GM18508 (cell line): ENCODE measurements around the gene NFE2L1.

Source experiments
- ATAC-seq: cut with Tn5 transposase; IDR thresholded peaks from one replicate; pipeline ENCODE4 v1.9.1; 2021; ENCODE audit warnings: moderate number of reproducible peaks; ENCODE audit not compliant: insufficient read depth, unreplicated experiment

Gene NFE2L1

DNA sequence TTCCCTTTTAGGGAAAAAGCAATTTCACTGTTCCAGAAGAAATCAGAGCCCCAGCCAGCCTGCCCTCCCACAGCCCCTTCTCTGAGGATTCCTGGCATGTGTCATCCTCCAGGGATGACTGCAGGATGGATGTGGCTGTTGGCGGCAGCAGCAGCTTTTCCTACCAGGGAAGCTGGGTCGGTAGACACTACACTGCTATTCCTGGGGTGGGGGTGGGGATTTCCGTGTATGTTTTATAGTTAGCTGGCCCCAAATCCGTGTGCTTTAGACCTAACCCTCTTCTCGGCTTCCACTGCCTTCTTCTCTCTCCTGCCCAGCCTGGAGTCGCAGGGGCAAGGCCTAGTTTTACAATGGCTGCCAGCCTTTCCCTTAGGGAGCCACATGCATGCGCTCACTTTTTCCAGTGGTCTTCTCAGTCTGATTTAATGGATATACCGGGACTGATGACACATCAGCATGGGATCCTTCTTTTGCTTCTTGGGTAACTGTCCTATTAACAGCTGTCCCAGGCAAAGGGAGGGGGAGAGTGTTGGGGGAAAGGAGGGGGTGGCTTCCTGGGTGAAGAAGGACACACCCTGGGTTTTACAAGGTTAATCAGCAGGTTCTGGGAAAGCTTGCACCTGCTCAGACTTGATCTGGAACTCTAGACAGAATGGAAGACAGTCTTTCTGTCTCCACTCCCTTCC is 2.7 kb upstream of the NFE2L1 start:
- no peak for ATAC-seq

DNA sequence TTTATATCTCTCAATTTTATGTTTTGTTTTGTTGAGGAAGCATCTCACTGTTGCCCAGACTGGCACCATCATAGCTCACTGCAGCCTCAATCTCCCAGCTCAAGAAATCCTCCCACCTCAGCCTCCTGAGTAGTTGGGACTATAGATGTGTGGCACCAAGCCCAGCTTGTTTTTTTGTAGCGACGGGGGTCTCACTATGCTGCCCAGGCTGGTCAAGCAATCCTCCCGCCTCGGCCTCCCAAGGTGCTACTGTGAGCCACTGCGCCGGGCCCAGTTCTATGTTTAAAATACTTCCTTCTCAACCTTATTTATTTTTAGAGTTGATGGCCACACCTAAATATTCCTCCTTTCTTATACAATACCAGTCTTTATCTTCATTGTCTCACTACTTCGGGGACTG is 1.9 kb upstream of the NFE2L1 start:
- no peak for ATAC-seq

DNA sequence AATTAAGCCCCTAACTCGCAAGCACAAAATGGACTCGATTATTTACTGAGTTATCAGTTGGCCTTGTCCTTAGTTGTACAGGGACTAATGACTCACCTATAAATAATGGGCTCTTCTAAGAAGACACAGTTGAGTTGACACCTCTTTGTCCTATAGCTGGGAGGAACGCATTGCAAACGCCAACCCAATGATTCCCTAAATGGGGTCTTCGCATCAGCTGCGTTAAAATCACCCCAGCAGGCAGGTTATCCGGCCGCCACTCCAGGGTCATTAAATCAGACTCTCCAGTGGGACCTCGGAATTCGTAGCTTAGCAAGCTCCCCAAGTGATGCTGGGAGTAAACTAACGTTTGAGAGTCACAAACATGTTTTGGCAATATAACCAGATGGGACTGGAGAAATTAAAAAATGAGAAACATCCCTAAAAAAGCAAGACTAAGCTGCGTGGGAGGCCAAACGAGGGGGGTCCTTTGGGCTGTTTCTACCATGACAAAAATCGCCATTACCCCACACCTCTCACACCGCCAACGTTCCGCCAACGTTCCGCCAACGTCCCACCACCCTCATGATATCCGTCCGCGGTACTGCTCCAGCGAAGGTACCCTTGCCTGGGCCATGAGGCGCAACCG is 932 bp upstream of the NFE2L1 start:
- no peak for ATAC-seq

DNA sequence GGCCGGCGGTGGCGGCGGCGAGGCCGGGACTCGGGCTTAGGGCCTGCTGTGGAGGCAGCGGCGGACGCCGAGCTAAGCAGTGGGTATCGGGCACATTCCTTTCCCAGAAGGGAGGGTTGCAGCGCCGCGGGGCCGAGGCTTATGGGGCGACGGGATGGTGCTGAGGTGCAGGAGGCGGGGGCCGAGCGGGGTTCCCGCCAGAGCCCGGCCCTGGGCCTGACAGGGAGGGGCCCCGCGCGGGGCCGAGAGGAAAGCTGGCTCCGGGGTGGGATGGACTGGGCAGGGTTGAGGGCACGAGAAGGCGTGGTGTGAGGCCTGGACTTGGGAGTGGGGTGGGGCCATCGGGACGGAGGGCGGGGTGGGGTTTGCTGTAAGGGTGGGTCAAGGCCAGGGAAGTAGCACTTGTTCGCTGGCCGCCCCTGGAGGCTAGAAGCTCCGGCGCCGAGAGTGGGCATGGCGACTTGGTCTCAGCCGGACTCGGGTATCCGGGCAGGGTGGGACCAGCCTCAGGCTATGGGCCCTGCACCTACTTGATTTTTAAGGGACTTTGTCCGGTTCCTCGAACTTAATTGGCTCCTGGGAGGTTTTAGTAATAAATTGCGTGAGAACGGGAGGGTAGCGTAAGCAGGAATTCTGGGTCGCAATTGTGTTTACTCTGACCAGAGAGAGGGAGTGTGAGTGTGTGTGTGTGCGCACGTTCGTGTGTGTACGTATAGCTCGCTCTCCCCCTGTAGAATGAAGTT is 396 bp downstream of the NFE2L1 start:
- ATAC-seq: peak; percentile 18

DNA sequence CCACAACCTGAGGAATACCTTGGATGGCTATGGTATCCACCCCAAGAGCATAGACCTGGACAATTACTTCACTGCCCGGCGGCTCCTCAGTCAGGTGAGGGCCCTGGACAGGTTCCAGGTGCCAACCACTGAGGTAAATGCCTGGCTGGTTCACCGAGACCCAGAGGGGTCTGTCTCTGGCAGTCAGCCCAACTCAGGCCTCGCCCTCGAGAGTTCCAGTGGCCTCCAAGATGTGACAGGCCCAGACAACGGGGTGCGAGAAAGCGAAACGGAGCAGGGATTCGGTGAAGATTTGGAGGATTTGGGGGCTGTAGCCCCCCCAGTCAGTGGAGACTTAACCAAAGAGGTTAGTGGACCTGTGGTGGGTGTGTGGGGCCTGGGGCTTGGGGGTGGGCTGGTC is 3.1 kb downstream of the NFE2L1 start:
- no peak for ATAC-seq

DNA sequence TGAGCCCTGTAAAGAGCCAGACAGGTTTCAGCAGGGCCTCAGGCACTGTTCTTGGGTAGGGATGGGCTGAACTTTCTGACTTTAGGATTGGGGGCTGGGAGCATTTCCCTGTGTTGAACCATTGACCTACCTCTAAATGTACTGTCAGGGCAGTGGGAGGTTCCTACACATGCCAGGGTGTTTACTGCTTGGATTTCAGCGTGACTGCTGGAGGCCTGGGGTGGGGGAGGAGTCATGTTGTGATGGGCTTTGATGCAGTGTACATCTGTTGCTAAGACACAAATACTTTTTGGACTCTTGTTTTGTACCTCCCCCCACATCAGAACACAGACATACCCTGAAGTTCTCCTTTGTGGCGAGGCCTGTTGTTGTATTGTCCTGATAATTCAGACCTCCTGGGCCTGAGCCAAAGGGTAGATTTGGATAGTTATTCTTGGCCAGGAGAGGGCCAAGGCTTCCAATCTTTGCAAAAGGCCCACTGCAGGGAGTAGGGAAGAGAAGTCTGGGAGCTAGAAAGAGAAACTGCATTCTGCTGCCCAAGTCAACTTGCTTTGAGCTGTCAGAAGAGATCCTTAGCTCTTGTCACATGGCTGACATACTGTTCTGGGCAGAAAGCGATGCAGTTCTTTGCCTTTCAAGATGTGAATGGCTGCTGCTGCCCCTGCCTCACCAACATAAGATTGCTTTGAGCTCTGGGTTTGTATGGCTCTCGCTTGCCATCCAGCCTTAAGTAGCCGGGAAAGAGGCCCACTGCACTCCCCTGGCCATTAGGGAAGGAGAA is 3.7 kb downstream of the NFE2L1 start:
- no peak for ATAC-seq

DNA sequence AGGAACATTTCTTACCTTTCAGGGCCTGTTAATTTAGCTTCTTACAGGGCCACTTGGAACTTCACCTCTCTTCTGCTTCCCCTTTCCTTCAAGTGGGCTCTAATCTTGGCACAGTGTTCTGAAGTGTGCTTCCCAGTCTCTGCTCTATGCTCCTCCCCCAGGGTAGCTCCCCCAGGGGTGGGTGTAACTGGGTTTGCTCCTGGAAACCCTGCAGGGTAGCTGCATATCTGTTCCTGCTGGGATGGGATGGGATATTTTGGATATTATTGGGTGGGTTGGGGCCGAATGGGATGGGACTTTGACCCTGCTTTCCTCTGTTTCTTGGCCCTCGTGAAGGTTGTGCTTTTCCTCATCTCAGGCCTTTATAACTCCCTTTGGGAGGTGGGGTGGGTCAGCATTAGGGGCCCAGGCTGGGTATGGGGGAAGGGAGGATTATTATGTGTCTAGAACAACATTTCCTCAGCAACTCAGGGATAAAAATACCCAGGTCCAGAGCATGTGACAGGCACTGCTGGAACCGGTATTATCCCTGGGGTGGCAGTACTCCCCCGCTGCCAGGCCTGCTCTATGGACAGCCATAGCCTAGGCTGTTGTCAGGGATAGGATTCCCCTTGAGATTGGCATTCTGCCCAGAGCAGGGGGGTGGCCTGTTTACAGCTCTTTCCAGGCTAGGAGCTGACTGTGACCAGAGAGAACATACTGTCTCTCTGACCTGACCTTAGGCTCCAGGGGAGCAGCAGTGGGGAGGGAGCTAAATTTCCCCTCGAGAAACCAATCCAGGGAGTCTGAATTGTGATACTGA is 5.0 kb downstream of the NFE2L1 start:
- no peak for ATAC-seq

DNA sequence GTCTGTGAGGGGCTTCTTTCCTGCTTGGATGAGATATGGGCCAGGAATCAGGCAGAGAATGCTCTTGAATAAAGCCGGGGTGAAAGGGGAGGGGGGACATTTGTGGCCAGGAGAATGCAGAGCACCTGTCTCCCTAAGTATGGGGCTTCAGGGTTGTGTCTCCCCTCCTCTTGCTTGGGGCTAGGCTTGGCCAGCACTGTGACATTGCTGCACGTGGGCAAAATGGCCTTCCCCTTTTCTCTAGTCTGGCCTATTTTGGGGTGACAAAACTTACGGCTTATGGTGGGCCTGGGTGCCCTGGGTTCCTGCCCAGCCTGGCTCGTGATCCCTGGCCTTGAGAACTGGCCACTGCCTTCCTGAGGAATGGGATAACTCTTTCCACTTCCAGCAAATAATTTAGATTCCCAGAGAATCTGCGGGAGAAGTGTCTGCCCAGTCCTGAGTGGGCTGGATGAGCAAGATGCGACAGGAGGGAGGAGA is 5.6 kb downstream of the NFE2L1 start:
- no peak for ATAC-seq

DNA sequence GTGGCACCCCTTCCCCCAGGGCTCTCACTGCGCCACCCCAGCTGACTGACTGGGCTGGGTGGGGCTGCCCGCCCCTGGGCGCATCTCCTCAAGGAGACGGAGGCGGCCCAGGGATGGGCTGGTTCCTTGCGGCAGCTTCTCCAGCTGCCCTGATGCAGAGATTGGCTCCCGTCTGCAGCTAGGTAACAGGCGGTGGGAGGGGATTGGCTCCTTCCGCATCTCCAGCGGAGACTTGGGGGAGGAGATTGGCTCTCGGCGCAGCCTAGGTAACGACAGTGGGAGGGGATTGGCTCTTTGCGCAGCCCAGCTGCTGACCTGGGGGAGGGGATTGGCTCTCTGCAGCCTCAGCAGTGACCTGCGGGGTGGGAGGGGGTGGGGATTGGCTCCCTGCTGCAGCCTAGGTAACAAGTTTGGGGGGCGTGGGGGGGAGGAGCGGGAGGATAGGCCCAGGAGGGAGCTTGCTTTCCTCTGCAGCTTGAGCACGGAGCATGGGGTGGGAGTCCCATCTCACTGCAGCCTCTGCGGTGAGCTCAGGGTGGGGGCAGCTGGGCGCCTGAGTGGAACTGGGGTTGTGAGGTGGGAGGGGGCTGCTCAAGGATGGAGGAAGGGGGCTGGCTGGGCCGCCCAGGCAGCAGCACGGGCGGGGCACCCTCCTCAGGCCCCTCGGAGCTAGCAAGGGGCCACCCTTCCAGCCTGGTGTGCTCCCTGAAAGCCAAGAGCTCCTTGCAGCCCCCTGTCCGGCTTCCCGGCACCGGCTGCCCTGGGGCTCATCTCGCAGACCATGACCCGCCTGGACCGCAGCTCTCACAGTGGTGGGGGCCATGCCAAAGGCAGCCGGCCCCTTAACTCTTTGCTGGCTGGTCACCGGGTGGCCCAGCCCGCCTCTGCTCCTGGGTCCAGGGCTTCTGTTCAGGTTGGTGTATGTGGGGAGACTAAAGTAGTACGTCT is 6.4 kb downstream of the NFE2L1 start:
- no peak for ATAC-seq

DNA sequence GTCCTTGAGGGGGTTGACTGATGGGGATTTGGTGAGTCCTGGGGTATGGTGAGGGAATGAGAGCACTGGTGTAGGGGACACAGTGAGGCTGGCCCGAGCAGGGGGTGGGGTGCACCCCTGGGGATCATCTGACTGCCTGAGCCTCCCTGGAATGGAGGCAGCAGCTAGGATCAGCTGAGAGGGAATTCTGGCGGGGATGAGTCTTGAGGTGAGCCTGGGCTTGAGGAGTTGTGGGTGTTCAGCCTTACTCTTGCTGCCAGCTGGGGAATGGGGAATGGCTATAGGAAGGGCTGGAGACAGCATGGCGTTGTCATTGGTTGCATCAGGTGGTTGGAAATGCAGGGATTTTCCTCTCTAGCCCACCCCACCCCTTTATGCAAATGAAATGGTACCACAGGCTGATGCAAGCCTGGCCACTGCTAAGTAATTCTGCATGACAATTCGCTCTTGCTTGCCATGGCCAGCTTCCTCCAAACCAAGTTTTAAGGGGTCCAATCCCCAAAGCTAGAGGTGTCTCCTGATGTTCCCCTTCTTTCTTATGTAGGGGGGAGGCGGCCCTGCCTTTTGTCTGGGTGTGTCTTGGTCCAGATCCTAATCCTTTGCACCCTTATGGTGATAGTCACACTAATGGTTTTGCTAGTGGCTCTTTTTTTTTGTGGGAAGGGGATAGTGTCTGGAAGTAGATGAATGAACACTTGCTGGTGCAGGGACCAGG is 7.5 kb downstream of the NFE2L1 start:
- ATAC-seq: no peak

DNA sequence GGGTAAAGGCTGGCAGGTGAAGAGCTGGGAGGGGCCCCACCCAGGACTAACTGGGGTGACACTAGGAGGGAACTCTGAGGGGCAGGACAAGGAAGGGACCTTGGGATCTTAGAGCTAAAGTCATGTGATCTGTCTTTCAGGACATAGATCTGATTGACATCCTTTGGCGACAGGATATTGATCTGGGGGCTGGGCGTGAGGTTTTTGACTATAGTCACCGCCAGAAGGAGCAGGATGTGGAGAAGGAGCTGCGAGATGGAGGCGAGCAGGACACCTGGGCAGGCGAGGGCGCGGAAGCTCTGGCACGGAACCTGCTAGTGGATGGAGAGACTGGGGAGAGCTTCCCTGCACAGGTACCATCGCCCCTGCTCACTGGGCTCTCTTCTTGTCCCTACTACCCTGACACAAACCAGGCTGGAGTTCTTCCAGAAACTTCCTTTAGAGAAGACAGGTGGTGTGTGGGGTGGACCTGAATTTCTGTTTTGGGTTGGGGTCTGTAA is 8.1 kb downstream of the NFE2L1 start:
- no peak for ATAC-seq

DNA sequence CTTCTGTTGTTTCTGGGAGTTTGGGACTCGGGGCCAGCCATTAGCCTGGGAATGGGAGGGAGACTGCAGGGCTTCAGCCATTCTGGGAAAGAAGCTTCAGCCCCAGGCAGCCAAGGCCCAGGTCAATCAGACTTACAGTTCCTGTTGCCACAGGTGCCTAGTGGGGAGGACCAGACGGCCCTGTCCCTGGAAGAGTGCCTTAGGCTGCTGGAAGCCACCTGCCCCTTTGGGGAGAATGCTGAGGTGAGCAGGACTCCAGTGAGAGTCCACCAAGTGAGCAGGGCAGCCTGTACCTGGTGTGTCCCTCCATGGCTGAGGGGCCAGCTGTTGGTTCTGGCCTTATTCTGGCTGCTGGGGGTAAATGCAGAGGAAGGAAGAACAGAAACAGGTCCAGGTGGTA is 8.7 kb downstream of the NFE2L1 start:
- no peak for ATAC-seq

DNA sequence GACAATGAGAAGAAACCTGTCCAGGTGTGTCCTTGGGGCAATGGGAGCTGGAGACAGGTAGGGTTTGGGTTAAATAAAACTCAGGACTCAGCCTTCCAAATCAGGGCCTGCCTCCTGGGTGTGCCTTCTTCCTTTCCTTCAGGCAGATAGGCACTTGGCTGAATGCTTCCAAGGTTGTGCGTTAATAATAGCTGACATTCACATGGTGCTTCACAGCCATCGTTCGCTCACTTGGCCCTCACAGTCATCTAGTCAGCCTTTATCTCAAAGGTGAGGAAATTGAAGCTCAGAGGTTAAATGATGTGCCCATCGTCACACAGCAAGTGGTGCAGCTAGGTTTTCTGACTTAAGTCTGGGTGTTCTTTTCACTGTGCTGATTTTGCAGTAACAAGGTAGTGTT is 9.5 kb downstream of the NFE2L1 start:
- ATAC-seq: no peak

DNA sequence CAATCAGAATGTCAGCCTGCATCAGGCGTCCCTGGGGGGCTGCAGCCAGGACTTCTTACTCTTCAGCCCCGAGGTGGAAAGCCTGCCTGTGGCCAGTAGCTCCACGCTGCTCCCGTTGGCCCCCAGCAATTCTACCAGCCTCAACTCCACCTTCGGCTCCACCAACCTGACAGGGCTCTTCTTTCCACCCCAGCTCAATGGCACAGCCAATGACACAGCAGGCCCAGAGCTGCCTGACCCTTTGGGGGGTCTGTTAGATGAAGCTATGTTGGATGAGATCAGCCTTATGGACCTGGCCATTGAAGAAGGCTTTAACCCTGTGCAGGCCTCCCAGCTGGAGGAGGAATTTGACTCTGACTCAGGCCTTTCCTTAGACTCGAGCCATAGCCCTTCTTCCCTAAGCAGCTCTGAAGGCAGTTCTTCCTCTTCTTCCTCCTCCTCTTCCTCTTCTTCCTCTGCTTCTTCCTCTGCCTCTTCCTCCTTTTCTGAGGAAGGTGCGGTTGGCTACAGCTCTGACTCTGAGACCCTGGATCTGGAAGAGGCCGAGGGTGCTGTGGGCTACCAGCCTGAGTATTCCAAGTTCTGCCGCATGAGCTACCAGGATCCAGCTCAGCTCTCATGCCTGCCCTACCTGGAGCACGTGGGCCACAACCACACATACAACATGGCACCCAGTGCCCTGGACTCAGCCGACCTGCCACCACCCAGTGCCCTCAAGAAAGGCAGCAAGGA is 10.4 kb downstream of the NFE2L1 start:
- no peak for ATAC-seq

DNA sequence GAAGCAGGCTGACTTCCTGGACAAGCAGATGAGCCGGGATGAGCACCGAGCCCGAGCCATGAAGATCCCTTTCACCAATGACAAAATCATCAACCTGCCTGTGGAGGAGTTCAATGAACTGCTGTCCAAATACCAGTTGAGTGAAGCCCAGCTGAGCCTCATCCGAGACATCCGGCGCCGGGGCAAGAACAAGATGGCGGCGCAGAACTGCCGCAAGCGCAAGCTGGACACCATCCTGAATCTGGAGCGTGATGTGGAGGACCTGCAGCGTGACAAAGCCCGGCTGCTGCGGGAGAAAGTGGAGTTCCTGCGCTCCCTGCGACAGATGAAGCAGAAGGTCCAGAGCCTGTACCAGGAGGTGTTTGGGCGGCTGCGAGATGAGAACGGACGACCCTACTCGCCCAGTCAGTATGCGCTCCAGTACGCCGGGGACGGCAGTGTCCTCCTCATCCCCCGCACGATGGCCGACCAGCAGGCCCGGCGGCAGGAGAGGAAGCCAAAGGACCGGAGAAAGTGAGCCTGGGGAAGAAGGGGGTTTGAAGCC is 11.0 kb downstream of the NFE2L1 start:
- no peak for ATAC-seq

DNA sequence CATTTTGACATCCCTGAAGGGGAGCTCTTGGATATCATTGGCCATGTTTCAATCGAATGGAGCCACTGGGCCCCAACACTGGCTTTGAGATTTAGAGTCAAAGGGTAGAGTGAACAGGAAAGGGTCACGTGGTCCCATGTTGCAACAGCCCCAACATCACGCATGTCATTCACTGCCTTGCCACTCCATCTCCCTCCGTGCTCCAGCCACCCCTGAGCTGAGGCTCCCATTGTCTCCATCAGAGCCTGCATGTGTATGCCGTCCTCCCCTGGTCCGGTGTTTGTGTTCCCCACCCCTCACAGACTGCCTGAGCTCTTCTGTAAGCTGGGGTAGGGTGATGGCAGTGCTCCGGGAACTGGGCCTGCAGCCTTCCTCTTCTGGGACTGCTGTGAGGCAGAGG is 12.1 kb downstream of the NFE2L1 start:
- no peak for ATAC-seq

DNA sequence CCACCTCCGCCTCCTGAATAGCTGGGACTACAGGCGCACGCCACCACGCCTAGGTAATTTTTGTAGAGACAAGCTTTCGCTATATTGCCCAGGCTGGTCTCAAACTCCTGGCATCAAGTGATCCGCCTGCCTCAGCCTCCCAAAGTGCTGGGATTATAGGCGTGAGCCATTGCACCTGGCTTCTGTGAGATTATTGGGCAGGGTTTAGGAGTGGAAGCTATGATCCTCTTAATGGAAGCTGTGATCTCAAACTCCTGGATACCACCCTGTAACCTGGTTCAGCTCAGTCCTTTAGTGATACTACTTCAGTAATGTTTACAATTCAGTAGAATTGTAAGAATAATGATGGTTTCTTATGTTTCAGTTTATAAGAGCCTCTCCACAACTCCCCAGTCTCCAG is 14.1 kb downstream of the NFE2L1 start:
- no peak for ATAC-seq
